Ishikawa (cell line): ENCODE measurements around the gene FARS2.

Experiments used
- CEBPB ChIP-seq: IDR thresholded peaks from 2 replicates; pipeline ENCODE4 v1.6.1; 2012
- CREB1 ChIP-seq: IDR thresholded peaks from 2 replicates; pipeline ENCODE4 v1.6.1; 2012; ENCODE audit warnings: low read depth
- EGR1 ChIP-seq: IDR thresholded peaks from 2 replicates; pipeline ENCODE4 v1.6.1; 2012
- EP300 ChIP-seq: IDR thresholded peaks from 2 replicates; pipeline ENCODE4 v1.6.1; 2012; ENCODE audit warnings: borderline replicate concordance
- FOXM1 ChIP-seq: IDR thresholded peaks from 2 replicates; pipeline ENCODE4 v1.6.1; 2012; ENCODE audit warnings: low read depth, borderline replicate concordance
- MAX ChIP-seq: IDR thresholded peaks from 2 replicates; pipeline ENCODE4 v1.6.1; 2012
- NFIC ChIP-seq: IDR thresholded peaks from 2 replicates; pipeline ENCODE4 v1.6.1; 2012
- RAD21 ChIP-seq: IDR thresholded peaks from 2 replicates; pipeline ENCODE4 v1.6.1; 2012; ENCODE audit warnings: low read depth
- REST ChIP-seq: IDR thresholded peaks from 2 replicates; pipeline ENCODE4 v1.6.1; 2012; ENCODE audit warnings: low read depth, mild to moderate bottlenecking
- TAF1 ChIP-seq: IDR thresholded peaks from 2 replicates; pipeline ENCODE4 v1.6.1; 2012; ENCODE audit warnings: low read depth, mild to moderate bottlenecking
- TCF12 ChIP-seq: IDR thresholded peaks from 2 replicates; pipeline ENCODE4 v1.6.1; 2012; ENCODE audit warnings: low read depth
- TEAD4 ChIP-seq: IDR thresholded peaks from 2 replicates; pipeline ENCODE4 v1.6.1; 2012
- USF1 ChIP-seq: IDR thresholded peaks from 2 replicates; pipeline ENCODE4 v1.6.1; 2012
- YY1 ChIP-seq: IDR thresholded peaks from 2 replicates; pipeline ENCODE4 v1.6.1; 2012; ENCODE audit warnings: low read depth
- ZBTB7A ChIP-seq: IDR thresholded peaks from 2 replicates; pipeline ENCODE4 v1.6.1; 2012; ENCODE audit warnings: low read depth

Gene FARS2

GRCh38 chr6:5442916-5443315 lies 181.6 kb downstream of the FARS2 start:
- no peak for TF ChIP-seq EP300
- no peak for TF ChIP-seq YY1
- TF ChIP-seq CREB1, result no peak
- TF ChIP-seq MAX, result no peak
- TF ChIP-seq TCF12, result no peak
- TF ChIP-seq NFIC, result no peak
- no peak for TF ChIP-seq REST
- TF ChIP-seq TAF1, result no peak
- TF ChIP-seq TEAD4, result no peak
- TF ChIP-seq EGR1, result no peak
- no peak for TF ChIP-seq CEBPB
- no peak for TF ChIP-seq USF1
- no peak for TF ChIP-seq RAD21
- no peak for TF ChIP-seq ZBTB7A
- TF ChIP-seq FOXM1, result no peak

GRCh38 chr6:5443491-5443890 lies 182.2 kb downstream of the FARS2 start:
- TF ChIP-seq REST (no peak), TAF1 (no peak), MAX (no peak)

GRCh38 chr6:5446362-5447075 lies 185.2 kb downstream of the FARS2 start:
- TF ChIP-seq MAX, result no peak
- TF ChIP-seq REST, result peak; percentile 77

- no peak for TF ChIP-seq ZBTB7A
- TF ChIP-seq NFIC, result no peak
- TF ChIP-seq FOXM1, result no peak
- no peak for TF ChIP-seq TEAD4
- TF ChIP-seq EGR1, result no peak
- no peak for TF ChIP-seq TAF1
- TF ChIP-seq RAD21, result no peak
- TF ChIP-seq USF1, result no peak
- no peak for TF ChIP-seq EP300
- no peak for TF ChIP-seq CEBPB
- TF ChIP-seq TCF12, result no peak
- no peak for TF ChIP-seq CREB1
- no peak for TF ChIP-seq YY1
- TF ChIP-seq MAX, result no peak
- TF ChIP-seq REST, result no peak
Measured at GRCh38 chr6:5447921-5448320, 186.6 kb downstream of the FARS2 start.
